Stomach (tissue), 4 donors: ENCODE measurements around the gene IAH1.

Source experiments
- CTCF ChIP-seq, 7 experiments: fragments of 450-650 bp in 4 of 7; fragments of 200-600 bp in 3 of 7; sonication (generic) in 3 of 7; IDR thresholded peaks; one replicate each; pipeline ENCODE4 v1.5.1; 2016 to 2019; ENCODE audit warnings: antibody characterized with exemption in 7 of 7, control low read depth in 2 of 7, mild to moderate bottlenecking in 1 of 7
- EP300 ChIP-seq: sonication (generic); formaldehyde crosslinking; IDR thresholded peaks from one replicate; pipeline ENCODE4 v1.6.1; 2017; ENCODE audit warnings: antibody characterized with exemption
- POLR2A ChIP-seq, 4 donors: fragments of 450-650 bp; IDR thresholded peaks; one replicate each; pipeline ENCODE4 v1.6.1; 2016; ENCODE audit warnings: antibody characterized with exemption in 4 of 4, control low read depth in 2 of 4, mild to moderate bottlenecking in 1 of 4, moderate library complexity in 1 of 4

GRCh38 chr2:9434489-9434888 is 39.9 kb upstream of the IAH1 start:
- TF ChIP-seq POLR2A (IDR thresholded peaks at IDR 0.05) (no peak), CTCF (IDR thresholded peaks at IDR 0.05) (no peak), EP300 (no peak)
